ENCODE data around the gene CFAP57. TPM values are rescaled to one million over a fixed set of nuclear protein-coding genes. Genes with fewer than 3 reads are reported as not detected.

The CFAP57 gene
- total RNA-seq, 1 donor from 2014 or later = 4.8 TPM

GRCh38 chr1:43272161-43272560 is 100.0 kb downstream of the CFAP57 start:
- DNase-seq (ENCODE audit: low read depth) = no peak
- H3K4me3 ChIP-seq (ENCODE audit: low read depth, low read length) = no peak overlapping the region
- no peaks in the 10 kb centered on the region for H3K36me3 ChIP-seq (ENCODE audit: control insufficient read depth, insufficient read depth, low read length)
- TF ChIP-seq CTCF (IDR thresholded peaks at IDR 0.05; ENCODE audit: insufficient read depth, low read length, poor library complexity, severe bottlenecking) = no peak
- peaks cover 14% of the 10 kb centered on the region for H3K27me3 ChIP-seq (ENCODE audit: control insufficient read depth, insufficient read depth, low read length)

DNA sequence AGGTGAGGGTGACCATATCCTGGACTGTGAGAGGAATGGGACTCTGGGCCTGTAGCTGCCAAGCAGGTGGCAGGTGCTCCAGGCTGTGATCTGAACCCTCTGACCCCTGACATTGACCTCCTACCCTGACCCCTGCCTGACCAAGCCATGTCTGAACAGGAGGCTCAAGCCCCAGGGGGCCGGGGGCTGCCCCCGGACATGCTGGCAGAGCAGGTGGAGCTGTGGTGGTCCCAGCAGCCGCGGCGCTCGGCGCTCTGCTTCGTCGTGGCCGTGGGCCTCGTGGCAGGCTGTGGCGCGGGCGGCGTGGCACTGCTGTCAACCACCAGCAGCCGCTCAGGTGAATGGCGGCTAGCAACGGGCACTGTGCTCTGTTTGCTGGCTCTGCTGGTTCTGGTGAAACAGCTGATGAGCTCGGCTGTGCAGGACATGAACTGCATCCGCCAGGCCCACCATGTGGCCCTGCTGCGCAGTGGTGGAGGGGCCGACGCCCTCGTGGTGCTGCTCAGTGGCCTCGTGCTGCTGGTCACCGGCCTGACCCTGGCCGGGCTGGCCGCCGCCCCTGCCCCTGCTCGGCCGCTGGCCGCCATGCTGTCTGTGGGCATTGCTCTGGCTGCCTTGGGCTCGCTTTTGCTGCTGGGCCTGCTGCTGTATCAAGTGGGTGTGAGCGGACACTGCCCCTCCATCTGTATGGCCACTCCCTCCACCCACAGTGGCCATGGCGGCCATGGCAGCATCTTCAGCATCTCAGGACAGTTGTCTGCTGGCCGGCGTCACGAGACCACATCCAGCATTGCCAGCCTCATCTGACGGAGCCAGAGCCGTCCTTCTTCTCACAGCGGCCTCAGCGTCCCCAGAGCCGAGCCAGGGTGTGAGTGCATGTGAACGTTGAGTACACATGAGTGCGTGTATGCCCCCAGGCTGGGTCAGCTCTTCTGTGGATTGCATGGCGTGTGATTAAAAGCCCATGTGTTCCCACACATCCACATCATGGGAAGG is 100.7 kb downstream of the CFAP57 start:
- Histone ChIP-seq H3K27me3 (ENCODE audit: control insufficient read depth, insufficient read depth, low read length) (peaks cover 11% of the 10 kb centered on the region), H3K36me3 (ENCODE audit: control insufficient read depth, insufficient read depth, low read length) (no peaks in the 10 kb centered on the region), H3K4me3 (ENCODE audit: low read depth, low read length) (no peak overlapping the region)
- TF ChIP-seq CTCF (IDR thresholded peaks at IDR 0.05; ENCODE audit: insufficient read depth, low read length, poor library complexity, severe bottlenecking) = no peak
- no peak for DNase-seq (ENCODE audit: low read depth)

DNA sequence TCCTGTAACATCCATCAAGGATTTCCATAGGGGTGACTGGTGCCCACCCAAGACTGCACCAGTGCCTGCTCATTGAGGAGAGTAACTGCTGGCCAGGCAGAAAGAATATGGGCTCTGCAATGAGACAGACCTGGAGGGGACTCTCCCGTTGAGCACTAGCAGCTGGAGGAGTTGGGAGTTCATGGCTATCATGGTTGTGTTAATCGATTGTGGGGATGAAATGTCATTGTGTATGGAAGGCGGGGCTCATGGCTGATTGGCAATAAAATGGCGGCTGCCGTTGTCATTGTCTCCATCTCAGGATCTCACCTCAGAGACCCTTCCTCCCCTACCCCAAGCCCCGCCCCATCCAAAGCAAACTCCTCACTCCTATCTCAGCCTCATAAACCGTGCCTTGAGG is 101.6 kb downstream of the CFAP57 start:
- DNase-seq (ENCODE audit: low read depth) = no peak
- TF ChIP-seq CTCF (IDR thresholded peaks at IDR 0.05; ENCODE audit: insufficient read depth, low read length, poor library complexity, severe bottlenecking) = no peak
- Histone ChIP-seq H3K4me3 (ENCODE audit: low read depth, low read length) (no peak overlapping the region), H3K27me3 (ENCODE audit: control insufficient read depth, insufficient read depth, low read length) (peaks cover 11% of the 10 kb centered on the region), H3K36me3 (ENCODE audit: control insufficient read depth, insufficient read depth, low read length) (no peaks in the 10 kb centered on the region)

DNA sequence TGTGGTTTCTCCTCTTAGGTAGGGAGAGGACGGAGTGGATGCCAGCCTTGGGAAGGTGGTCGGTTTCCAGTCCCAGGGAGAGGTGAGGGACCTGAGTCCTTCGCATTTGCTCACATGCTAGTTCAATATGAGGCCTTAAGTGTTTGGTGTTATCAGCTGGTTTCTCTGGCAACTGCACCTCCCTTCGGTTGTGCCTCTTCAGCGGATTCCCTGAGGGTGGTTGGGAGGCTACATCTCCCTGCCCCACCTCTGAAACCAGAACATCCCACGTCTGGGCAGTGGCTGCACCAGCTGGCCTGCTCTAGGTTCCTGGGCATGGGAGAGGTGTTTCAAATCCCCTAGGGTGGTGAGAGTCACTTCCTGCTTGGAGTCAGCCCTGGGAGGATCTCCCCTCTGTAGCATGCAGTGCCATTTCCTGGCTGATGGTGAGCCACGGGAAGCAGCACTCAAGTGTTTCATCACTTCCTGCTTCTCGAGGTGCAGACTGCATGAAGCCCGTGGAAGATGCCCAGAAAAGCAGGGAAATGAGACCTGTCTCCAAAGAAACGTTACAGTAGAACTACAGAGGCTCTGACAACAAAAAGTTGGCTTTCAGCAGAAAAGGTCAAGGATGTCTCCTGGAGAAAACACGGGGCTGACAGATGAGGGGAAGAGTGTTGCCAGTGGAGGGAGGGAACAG is 102.1 kb downstream of the CFAP57 start:
- peaks cover 11% of the 10 kb centered on the region for H3K27me3 ChIP-seq (ENCODE audit: control insufficient read depth, insufficient read depth, low read length)
- no peak for DNase-seq (ENCODE audit: low read depth)
- no peak for TF ChIP-seq CTCF (IDR thresholded peaks at IDR 0.05; ENCODE audit: insufficient read depth, low read length, poor library complexity, severe bottlenecking)

DNA sequence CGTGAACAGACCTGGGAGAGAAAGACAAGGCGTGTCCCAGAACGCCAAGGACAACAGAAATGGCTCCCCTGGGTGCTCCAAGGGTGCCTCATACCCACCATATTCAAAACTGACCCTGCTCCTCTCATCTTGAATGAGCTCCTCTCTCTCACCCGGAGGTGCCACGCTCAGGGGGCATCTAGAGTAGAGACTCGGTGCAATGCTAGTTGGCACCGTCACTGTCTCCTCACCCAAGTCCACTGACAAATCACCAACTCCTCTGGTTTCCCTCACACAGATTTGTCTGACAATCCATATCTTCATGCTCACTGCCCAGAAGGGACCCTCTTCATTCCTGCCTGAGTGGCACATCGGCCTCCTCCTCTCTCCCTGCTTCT is 102.7 kb downstream of the CFAP57 start:
- no peaks in the 10 kb centered on the region for H3K36me3 ChIP-seq (ENCODE audit: control insufficient read depth, insufficient read depth, low read length)
- TF ChIP-seq CTCF (IDR thresholded peaks at IDR 0.05; ENCODE audit: insufficient read depth, low read length, poor library complexity, severe bottlenecking) = no peak
- peaks cover 11% of the 10 kb centered on the region for H3K27me3 ChIP-seq (ENCODE audit: control insufficient read depth, insufficient read depth, low read length)
- no peak for DNase-seq (ENCODE audit: low read depth)
- H3K4me3 ChIP-seq (ENCODE audit: low read depth, low read length) = no peak overlapping the region

More for the DNA sequence above, 102.1 kb downstream of the CFAP57 start:
- H3K4me3 ChIP-seq (ENCODE audit: low read depth, low read length) = no peak overlapping the region
- H3K36me3 ChIP-seq (ENCODE audit: control insufficient read depth, insufficient read depth, low read length) = no peaks in the 10 kb centered on the region

Data from kidney epithelial cell (primary cell).